ENCODE measurements around the gene SLC25A27.

DNA sequence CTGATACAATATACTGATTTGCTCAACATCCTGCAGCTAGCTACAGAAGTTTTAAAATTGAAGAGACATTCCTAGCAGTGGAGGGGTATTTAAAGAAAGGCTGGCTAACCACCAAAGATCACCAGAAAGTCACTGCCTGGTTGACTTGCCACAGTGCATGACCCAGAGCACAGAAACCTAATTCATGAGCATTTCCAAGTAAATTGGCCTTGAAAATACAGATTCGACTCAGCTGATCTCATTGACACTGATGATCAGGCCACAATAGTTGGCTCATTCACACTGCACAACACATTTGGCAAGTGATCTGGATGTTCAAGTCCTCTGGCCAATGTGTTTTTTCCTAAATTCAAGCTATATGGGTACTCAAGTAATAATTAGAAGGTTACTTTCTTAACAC, 21.6 kb downstream of the SLC25A27 start:
- TF ChIP-seq, protein P1, sequence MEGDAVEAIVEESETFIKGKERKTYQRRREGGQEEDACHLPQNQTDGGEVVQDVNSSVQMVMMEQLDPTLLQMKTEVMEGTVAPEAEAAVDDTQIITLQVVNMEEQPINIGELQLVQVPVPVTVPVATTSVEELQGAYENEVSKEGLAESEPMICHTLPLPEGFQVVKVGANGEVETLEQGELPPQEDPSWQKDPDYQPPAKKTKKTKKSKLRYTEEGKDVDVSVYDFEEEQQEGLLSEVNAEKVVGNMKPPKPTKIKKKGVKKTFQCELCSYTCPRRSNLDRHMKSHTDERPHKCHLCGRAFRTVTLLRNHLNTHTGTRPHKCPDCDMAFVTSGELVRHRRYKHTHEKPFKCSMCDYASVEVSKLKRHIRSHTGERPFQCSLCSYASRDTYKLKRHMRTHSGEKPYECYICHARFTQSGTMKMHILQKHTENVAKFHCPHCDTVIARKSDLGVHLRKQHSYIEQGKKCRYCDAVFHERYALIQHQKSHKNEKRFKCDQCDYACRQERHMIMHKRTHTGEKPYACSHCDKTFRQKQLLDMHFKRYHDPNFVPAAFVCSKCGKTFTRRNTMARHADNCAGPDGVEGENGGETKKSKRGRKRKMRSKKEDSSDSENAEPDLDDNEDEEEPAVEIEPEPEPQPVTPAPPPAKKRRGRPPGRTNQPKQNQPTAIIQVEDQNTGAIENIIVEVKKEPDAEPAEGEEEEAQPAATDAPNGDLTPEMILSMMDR (conservative IDR thresholded peaks at IDR 0.05; ENCODE audit: low read depth, low read length), result no peak
- no peak for TF ChIP-seq EZH2 (IDR thresholded peaks at IDR 0.05; ENCODE audit: borderline replicate concordance, low read depth, low read length, poor library complexity, severe bottlenecking)

Measured in A673 (cell line).